K562 (cell line): Measurements from ENCODE around the gene GBA2. TPM values are rescaled to one million over a fixed set of nuclear protein-coding genes. Genes with fewer than 3 reads are reported as not detected.
A peak's percentile ranks its signal among the peaks of the same experiment; 100 is the strongest.

Source experiments
- BHLHE40 ChIP-seq: IDR thresholded peaks from 2 replicates; pipeline ENCODE4 v1.6.1; 2011; ENCODE audit warnings: low read length, improper control_type of control experiment
- HOXB6 ChIP-seq: fragments of 250-450 bp; sonication (Bioruptor Pico); IDR thresholded peaks from 2 replicates; pipeline ENCODE4 v1.5.1; 2022; ENCODE audit warnings: mild to moderate bottlenecking, borderline replicate concordance
- MXI1 ChIP-seq: IDR thresholded peaks from 2 replicates; pipeline ENCODE4 v1.6.1; 2011; ENCODE audit warnings: low read depth, mild to moderate bottlenecking, improper control_type of control experiment, low read length
- SIN3B ChIP-seq: fragments of 450-650 bp; IDR thresholded peaks from 2 replicates; pipeline ENCODE4 v1.6.1; 2017; ENCODE audit warnings: low read depth, mild to moderate bottlenecking, moderate library complexity
- SP1 ChIP-seq: sonication (generic); formaldehyde crosslinking; IDR thresholded peaks from 2 replicates; pipeline ENCODE4 v1.8.1; 2022; ENCODE audit warnings: mild to moderate bottlenecking, missing genetic modification reagents
- STAT5B ChIP-seq: fragments of 250-450 bp; sonication (Bioruptor Pico); IDR thresholded peaks from 2 replicates; pipeline ENCODE4 v1.8.0; 2021; ENCODE audit warnings: mild to moderate bottlenecking, inconsistent platforms
- SUPT5H ChIP-seq: fragments of 450-650 bp; IDR thresholded peaks from 2 replicates; pipeline ENCODE4 v1.6.1; 2016
- ZNF143 ChIP-seq: sonication (generic); formaldehyde crosslinking; IDR thresholded peaks from 2 replicates; pipeline ENCODE4 v1.9.0; 2022; ENCODE audit warnings: mild to moderate bottlenecking, missing genetic modification reagents
- polyA plus RNA-seq, 8 experiments: library from polyadenylated mRNA; depleted of rRNA in 4 of 8; stranded (reverse) in 5 of 8; unstranded in 3 of 8; fragments of >200 nt; fragmentation: Nextera tagmentation in 2 of 8; fragmentation: Illumina TruSeq in 1 of 8; extraction: Ambion mirVana in 2 of 8; extraction: Trizol in 1 of 8; gene quantifications; 2 replicates each; pipeline versions ENCODE4 v1.2.1 to v1.2.3, GENCODE V29; 2011 to 2014; ENCODE audit warnings: inconsistent platforms in 1 of 8, missing spikeins in 1 of 8
- total RNA-seq, 7 experiments: library from RNA; depleted of rRNA in 6 of 7; stranded (reverse); fragments of >200 nt in 6 of 7; fragmentation: Illumina TruSeq in 2 of 7; extraction: Trizol in 2 of 7; gene quantifications; 2 replicates each; pipeline versions ENCODE4 v1.2.1 to v1.2.3, GENCODE V29; 2011 to 2021; ENCODE audit warnings: low replicate concordance in 1 of 7
- TF ChIP-seq, protein P1 (sequence below): sonication (generic); formaldehyde crosslinking; IDR thresholded peaks from 2 replicates; pipeline ENCODE4 v1.8.1; 2023; ENCODE audit warnings: missing genetic modification reagents, mild to moderate bottlenecking, borderline replicate concordance
- TF ChIP-seq, protein P2 (sequence below): fragments of 250-450 bp; sonication (Bioruptor Pico); IDR thresholded peaks from 2 replicates; pipeline ENCODE4 v1.6.1; 2021; ENCODE audit warnings: mild to moderate bottlenecking
- TF ChIP-seq, protein P3 (sequence below): fragments of 250-450 bp; sonication (Bioruptor Pico); IDR thresholded peaks from 2 replicates; pipeline ENCODE4 v1.4.0; 2020; ENCODE audit warnings: borderline replicate concordance

Gene GBA2
- total and polyA plus RNA-seq, 9 of the 15 experiments (the other 6 are each of a cell fraction or from before 2014, with no cell fraction given), result 14.1 to 60.4 (median 32.1) TPM

GRCh38 chr9:35756275-35757225 is 7.5 kb upstream of the GBA2 start (continued):
- TF ChIP-seq, protein P1, sequence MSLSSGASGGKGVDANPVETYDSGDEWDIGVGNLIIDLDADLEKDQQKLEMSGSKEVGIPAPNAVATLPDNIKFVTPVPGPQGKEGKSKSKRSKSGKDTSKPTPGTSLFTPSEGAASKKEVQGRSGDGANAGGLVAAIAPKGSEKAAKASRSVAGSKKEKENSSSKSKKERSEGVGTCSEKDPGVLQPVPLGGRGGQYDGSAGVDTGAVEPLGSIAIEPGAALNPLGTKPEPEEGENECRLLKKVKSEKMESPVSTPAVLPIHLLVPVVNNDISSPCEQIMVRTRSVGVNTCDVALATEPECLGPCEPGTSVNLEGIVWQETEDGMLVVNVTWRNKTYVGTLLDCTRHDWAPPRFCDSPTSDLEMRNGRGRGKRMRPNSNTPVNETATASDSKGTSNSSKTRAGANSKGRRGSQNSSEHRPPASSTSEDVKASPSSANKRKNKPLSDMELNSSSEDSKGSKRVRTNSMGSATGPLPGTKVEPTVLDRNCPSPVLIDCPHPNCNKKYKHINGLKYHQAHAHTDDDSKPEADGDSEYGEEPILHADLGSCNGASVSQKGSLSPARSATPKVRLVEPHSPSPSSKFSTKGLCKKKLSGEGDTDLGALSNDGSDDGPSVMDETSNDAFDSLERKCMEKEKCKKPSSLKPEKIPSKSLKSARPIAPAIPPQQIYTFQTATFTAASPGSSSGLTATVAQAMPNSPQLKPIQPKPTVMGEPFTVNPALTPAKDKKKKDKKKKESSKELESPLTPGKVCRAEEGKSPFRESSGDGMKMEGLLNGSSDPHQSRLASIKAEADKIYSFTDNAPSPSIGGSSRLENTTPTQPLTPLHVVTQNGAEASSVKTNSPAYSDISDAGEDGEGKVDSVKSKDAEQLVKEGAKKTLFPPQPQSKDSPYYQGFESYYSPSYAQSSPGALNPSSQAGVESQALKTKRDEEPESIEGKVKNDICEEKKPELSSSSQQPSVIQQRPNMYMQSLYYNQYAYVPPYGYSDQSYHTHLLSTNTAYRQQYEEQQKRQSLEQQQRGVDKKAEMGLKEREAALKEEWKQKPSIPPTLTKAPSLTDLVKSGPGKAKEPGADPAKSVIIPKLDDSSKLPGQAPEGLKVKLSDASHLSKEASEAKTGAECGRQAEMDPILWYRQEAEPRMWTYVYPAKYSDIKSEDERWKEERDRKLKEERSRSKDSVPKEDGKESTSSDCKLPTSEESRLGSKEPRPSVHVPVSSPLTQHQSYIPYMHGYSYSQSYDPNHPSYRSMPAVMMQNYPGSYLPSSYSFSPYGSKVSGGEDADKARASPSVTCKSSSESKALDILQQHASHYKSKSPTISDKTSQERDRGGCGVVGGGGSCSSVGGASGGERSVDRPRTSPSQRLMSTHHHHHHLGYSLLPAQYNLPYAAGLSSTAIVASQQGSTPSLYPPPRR (CRISPR knock-in tag), result no peak
- TF ChIP-seq SIN3B, result no peak
- no peak for TF ChIP-seq ZNF143 (CRISPR knock-in tag)
- TF ChIP-seq SUPT5H, result peak; percentile 67
- TF ChIP-seq, protein P2, sequence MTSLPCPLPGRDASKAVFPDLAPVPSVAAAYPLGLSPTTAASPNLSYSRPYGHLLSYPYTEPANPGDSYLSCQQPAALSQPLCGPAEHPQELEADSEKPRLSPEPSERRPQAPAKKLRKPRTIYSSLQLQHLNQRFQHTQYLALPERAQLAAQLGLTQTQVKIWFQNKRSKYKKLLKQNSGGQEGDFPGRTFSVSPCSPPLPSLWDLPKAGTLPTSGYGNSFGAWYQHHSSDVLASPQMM (CRISPR knock-in tag), result no peak
- TF ChIP-seq HOXB6, result no peak
- peak; percentile 49 for TF ChIP-seq SP1
- TF ChIP-seq MXI1, result no peak
- TF ChIP-seq STAT5B (CRISPR knock-in tag), result no peak
- TF ChIP-seq BHLHE40, result no peak
- TF ChIP-seq, protein P3, sequence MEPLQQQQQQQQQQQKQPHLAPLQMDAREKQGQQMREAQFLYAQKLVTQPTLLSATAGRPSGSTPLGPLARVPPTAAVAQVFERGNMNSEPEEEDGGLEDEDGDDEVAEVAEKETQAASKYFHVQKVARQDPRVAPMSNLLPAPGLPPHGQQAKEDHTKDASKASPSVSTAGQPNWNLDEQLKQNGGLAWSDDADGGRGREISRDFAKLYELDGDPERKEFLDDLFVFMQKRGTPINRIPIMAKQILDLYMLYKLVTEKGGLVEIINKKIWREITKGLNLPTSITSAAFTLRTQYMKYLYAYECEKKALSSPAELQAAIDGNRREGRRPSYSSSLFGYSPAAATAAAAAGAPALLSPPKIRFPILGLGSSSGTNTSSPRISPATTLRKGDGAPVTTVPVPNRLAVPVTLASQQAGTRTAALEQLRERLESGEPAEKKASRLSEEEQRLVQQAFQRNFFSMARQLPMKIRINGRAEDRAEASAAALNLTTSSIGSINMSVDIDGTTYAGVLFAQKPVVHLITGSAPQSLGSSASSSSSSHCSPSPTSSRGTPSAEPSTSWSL (CRISPR knock-in tag), result no peak
